ENCODE measurements around the gene STOML2. TPM values are rescaled to one million over a fixed set of nuclear protein-coding genes. Genes with fewer than 3 reads are reported as not detected.
A peak's percentile ranks its signal among the peaks of the same experiment; 100 is the strongest.
"Not testable (repeated sequence)": the region's sequence is repeated elsewhere in the genome, so short reads cannot be mapped to it uniquely, and the experiment has no call there.

STOML2 gene
- polyA plus RNA-seq (2013), result 96.9 TPM

GRCh38 chr9:35102769-35103659 lies at the start of gene STOML2:
Gene STOML2 (minus strand): TSS chr9:35103131. CDS start chr9:35103094, 37 bp downstream.
- Histone ChIP-seq H3K9me3 (ENCODE audit: control extremely low read depth in 1 of 5, control insufficient read depth in 4 of 5, insufficient read depth in 2 of 5, low read depth in 1 of 5, low read length in 4 of 5) (no peaks in the 10 kb centered on the region), H3K27ac (ENCODE audit: insufficient read depth in 1 of 2, low read depth in 1 of 2, low read length in 2 of 2, poor library complexity in 1 of 2, severe bottlenecking in 2 of 2) (peak within 1 kb of the TSS; percentile 89 to 91), H3K27me3 (replicated peaks in 2 of 5; ENCODE audit: control insufficient read depth in 4 of 5, insufficient read depth in 5 of 5, low read length in 4 of 5) (no peaks in the 10 kb centered on the region), H3K36me3 (ENCODE audit: control insufficient read depth in 4 of 4, insufficient read depth in 4 of 4, low read length in 3 of 4) (peaks cover 6 to 63% (median 50%) of the 10 kb centered on the region in 4 experiments), H3K4me3 (ENCODE audit: control insufficient read depth in 1 of 7, extremely low read depth in 1 of 7, insufficient read depth in 4 of 7, low read depth in 2 of 7, low read length in 6 of 7) (peak within 1 kb of the TSS; percentile 67 to 95 (median 85)), H3K4me1 (ENCODE audit: control extremely low read depth in 1 of 4, control insufficient read depth in 4 of 4, insufficient read depth in 4 of 4, low read length in 3 of 4) (peaks cover 8 to 41% (median 29%) of the 10 kb centered on the region in 4 experiments)
- DNase-seq, result peak; percentile 97 to 98 (median 98)
- POLR2A ChIA-PET, result interaction anchor here (0.9 to 1.5 kb wide), 5 partner anchors 9 to 58 kb away, joined by 3 to 6 read pairs (median 4); partner anchors contain the start of genes ATOSB, FANCG and UNC13B
- CTCF ChIA-PET, result interaction anchor here (1.2 to 9.4 kb wide), 4 partner anchors 9 to 52 kb away, joined by 3 to 65 read pairs (median 29); partner anchors contain the start of genes ATOSB and PIGO
- WGBS (ENCODE audit: insufficient coverage), result under 1% methylated on average over 55 of the region's 57 CpGs

GRCh38 chr9:35147941-35148563 lies 45.1 kb upstream of the STOML2 start:
- DNase-seq; H3K4me1 ChIP-seq (ENCODE audit: control extremely low read depth in 1 of 4, control insufficient read depth in 4 of 4, insufficient read depth in 4 of 4, low read length in 3 of 4); H3K27me3 ChIP-seq (replicated peaks in 2 of 5; ENCODE audit: control insufficient read depth in 4 of 5, insufficient read depth in 5 of 5, low read length in 4 of 5); POLR2A ChIA-PET; CTCF ChIA-PET; H3K4me3 ChIP-seq (ENCODE audit: control insufficient read depth in 1 of 7, extremely low read depth in 1 of 7, insufficient read depth in 4 of 7, low read depth in 2 of 7, low read length in 6 of 7); H3K36me3 ChIP-seq (ENCODE audit: control insufficient read depth in 4 of 4, insufficient read depth in 4 of 4, low read length in 3 of 4); H3K27ac ChIP-seq (ENCODE audit: insufficient read depth in 1 of 2, low read depth in 1 of 2, low read length in 2 of 2, poor library complexity in 1 of 2, severe bottlenecking in 2 of 2): not testable (repeated sequence)
- 100% methylated on average over 2 of the region's 5 CpGs for WGBS (ENCODE audit: insufficient coverage)
- peaks cover 1 to 29% (median 12%) of the 10 kb centered on the region in 5 experiments for H3K9me3 ChIP-seq (ENCODE audit: control extremely low read depth in 1 of 5, control insufficient read depth in 4 of 5, insufficient read depth in 2 of 5, low read depth in 1 of 5, low read length in 4 of 5)

GRCh38 chr9:35142037-35142436 lies 39.1 kb upstream of the STOML2 start:
- Histone ChIP-seq H3K36me3 (ENCODE audit: control insufficient read depth in 4 of 4, insufficient read depth in 4 of 4, low read length in 3 of 4) (no peaks in the 10 kb centered on the region), H3K4me1 (ENCODE audit: control extremely low read depth in 1 of 4, control insufficient read depth in 4 of 4, insufficient read depth in 4 of 4, low read length in 3 of 4) (no peaks in the 10 kb centered on the region), H3K27ac (ENCODE audit: insufficient read depth in 1 of 2, low read depth in 1 of 2, low read length in 2 of 2, poor library complexity in 1 of 2, severe bottlenecking in 2 of 2) (no peak overlapping the region), H3K4me3 (ENCODE audit: control insufficient read depth in 1 of 7, extremely low read depth in 1 of 7, insufficient read depth in 4 of 7, low read depth in 2 of 7, low read length in 6 of 7) (no peak overlapping the region), H3K9me3 (ENCODE audit: control extremely low read depth in 1 of 5, control insufficient read depth in 4 of 5, insufficient read depth in 2 of 5, low read depth in 1 of 5, low read length in 4 of 5) (peaks cover 0 to 26% (median 21%) of the 10 kb centered on the region in 5 experiments), H3K27me3 (replicated peaks in 2 of 5; ENCODE audit: control insufficient read depth in 4 of 5, insufficient read depth in 5 of 5, low read length in 4 of 5) (no peaks in the 10 kb centered on the region)
- WGBS (ENCODE audit: insufficient coverage), result 100% methylated on average over 4 of the region's 5 CpGs
- DNase-seq, result no peak
- ChIA-PET CTCF (no interaction called here), POLR2A (no interaction called here)

- Histone ChIP-seq H3K4me3 (ENCODE audit: control insufficient read depth in 1 of 7, extremely low read depth in 1 of 7, insufficient read depth in 4 of 7, low read depth in 2 of 7, low read length in 6 of 7) (no peak overlapping the region), H3K27me3 (replicated peaks in 2 of 5; ENCODE audit: control insufficient read depth in 4 of 5, insufficient read depth in 5 of 5, low read length in 4 of 5) (no peaks in the 10 kb centered on the region), H3K27ac (ENCODE audit: insufficient read depth in 1 of 2, low read depth in 1 of 2, low read length in 2 of 2, poor library complexity in 1 of 2, severe bottlenecking in 2 of 2) (no peak overlapping the region), H3K36me3 (ENCODE audit: control insufficient read depth in 4 of 4, insufficient read depth in 4 of 4, low read length in 3 of 4) (no peaks in the 10 kb centered on the region), H3K4me1 (ENCODE audit: control extremely low read depth in 1 of 4, control insufficient read depth in 4 of 4, insufficient read depth in 4 of 4, low read length in 3 of 4) (no peaks in the 10 kb centered on the region), H3K9me3 (ENCODE audit: control extremely low read depth in 1 of 5, control insufficient read depth in 4 of 5, insufficient read depth in 2 of 5, low read depth in 1 of 5, low read length in 4 of 5) (peaks cover 0 to 26% (median 21%) of the 10 kb centered on the region in 5 experiments)
- no peak for DNase-seq
- ChIA-PET CTCF (no interaction called here), POLR2A (no interaction called here)
- WGBS (ENCODE audit: insufficient coverage), result 92% methylated on average over 1 of the region's 2 CpGs
Measured at GRCh38 chr9:35140093-35140492, 37.2 kb upstream of the STOML2 start.

GRCh38 chr9:35136866-35137265 lies 33.9 kb upstream of the STOML2 start:
- no peaks in the 10 kb centered on the region for H3K4me1 ChIP-seq (ENCODE audit: control extremely low read depth in 1 of 4, control insufficient read depth in 4 of 4, insufficient read depth in 4 of 4, low read length in 3 of 4)
- H3K4me3 ChIP-seq (ENCODE audit: control insufficient read depth in 1 of 7, extremely low read depth in 1 of 7, insufficient read depth in 4 of 7, low read depth in 2 of 7, low read length in 6 of 7), result no peak overlapping the region
- no peaks in the 10 kb centered on the region for H3K36me3 ChIP-seq (ENCODE audit: control insufficient read depth in 4 of 4, insufficient read depth in 4 of 4, low read length in 3 of 4)
- ChIA-PET POLR2A (no interaction called here), CTCF (no interaction called here)
- H3K27ac ChIP-seq (ENCODE audit: insufficient read depth in 1 of 2, low read depth in 1 of 2, low read length in 2 of 2, poor library complexity in 1 of 2, severe bottlenecking in 2 of 2), result no peak overlapping the region
- H3K9me3 ChIP-seq (ENCODE audit: control extremely low read depth in 1 of 5, control insufficient read depth in 4 of 5, insufficient read depth in 2 of 5, low read depth in 1 of 5, low read length in 4 of 5), result peaks cover 0 to 12% (median 7%) of the 10 kb centered on the region in 5 experiments
- DNase-seq, result no peak
- WGBS (ENCODE audit: insufficient coverage), result 99% methylated on average over 8 of the region's 8 CpGs
- H3K27me3 ChIP-seq (replicated peaks in 2 of 5; ENCODE audit: control insufficient read depth in 4 of 5, insufficient read depth in 5 of 5, low read length in 4 of 5), result no peaks in the 10 kb centered on the region

- DNase-seq, result no peak
- Histone ChIP-seq H3K27me3 (replicated peaks in 2 of 5; ENCODE audit: control insufficient read depth in 4 of 5, insufficient read depth in 5 of 5, low read length in 4 of 5) (no peaks in the 10 kb centered on the region), H3K36me3 (ENCODE audit: control insufficient read depth in 4 of 4, insufficient read depth in 4 of 4, low read length in 3 of 4) (no peaks in the 10 kb centered on the region), H3K27ac (ENCODE audit: insufficient read depth in 1 of 2, low read depth in 1 of 2, low read length in 2 of 2, poor library complexity in 1 of 2, severe bottlenecking in 2 of 2) (no peak overlapping the region), H3K4me1 (ENCODE audit: control extremely low read depth in 1 of 4, control insufficient read depth in 4 of 4, insufficient read depth in 4 of 4, low read length in 3 of 4) (no peaks in the 10 kb centered on the region), H3K4me3 (ENCODE audit: control insufficient read depth in 1 of 7, extremely low read depth in 1 of 7, insufficient read depth in 4 of 7, low read depth in 2 of 7, low read length in 6 of 7) (no peak overlapping the region), H3K9me3 (ENCODE audit: control extremely low read depth in 1 of 5, control insufficient read depth in 4 of 5, insufficient read depth in 2 of 5, low read depth in 1 of 5, low read length in 4 of 5) (peaks cover 0 to 5% (median 2%) of the 10 kb centered on the region in 5 experiments)
- POLR2A ChIA-PET, result no interaction called here
- CTCF ChIA-PET, result interaction anchor here (0.6 to 0.9 kb wide), 2 partner anchors 22 to 159 kb away, joined by 3 to 4 read pairs; no protein-coding TSS in a partner anchor
- 100% methylated on average over 2 of the region's 7 CpGs for WGBS (ENCODE audit: insufficient coverage)
Measured at GRCh38 chr9:35135988-35136387, 33.1 kb upstream of the STOML2 start.

- no peak for DNase-seq
- Histone ChIP-seq H3K27me3 (replicated peaks in 2 of 5; ENCODE audit: control insufficient read depth in 4 of 5, insufficient read depth in 5 of 5, low read length in 4 of 5) (no peaks in the 10 kb centered on the region), H3K27ac (ENCODE audit: insufficient read depth in 1 of 2, low read depth in 1 of 2, low read length in 2 of 2, poor library complexity in 1 of 2, severe bottlenecking in 2 of 2) (no peak overlapping the region), H3K4me3 (ENCODE audit: control insufficient read depth in 1 of 7, extremely low read depth in 1 of 7, insufficient read depth in 4 of 7, low read depth in 2 of 7, low read length in 6 of 7) (no peak overlapping the region), H3K9me3 (ENCODE audit: control extremely low read depth in 1 of 5, control insufficient read depth in 4 of 5, insufficient read depth in 2 of 5, low read depth in 1 of 5, low read length in 4 of 5) (peaks cover 0 to 5% (median 2%) of the 10 kb centered on the region in 5 experiments), H3K36me3 (ENCODE audit: control insufficient read depth in 4 of 4, insufficient read depth in 4 of 4, low read length in 3 of 4) (no peaks in the 10 kb centered on the region), H3K4me1 (ENCODE audit: control extremely low read depth in 1 of 4, control insufficient read depth in 4 of 4, insufficient read depth in 4 of 4, low read length in 3 of 4) (no peaks in the 10 kb centered on the region)
- ChIA-PET CTCF (interaction anchor here (0.6 kb wide), 1 partner anchor 172 kb away, joined by 3 read pairs; no protein-coding TSS in a partner anchor), POLR2A (no interaction called here)
- 79% methylated on average over 5 of the region's 6 CpGs for WGBS (ENCODE audit: insufficient coverage)
Measured at GRCh38 chr9:35134920-35135319, 32.0 kb upstream of the STOML2 start.
